SK-N-SH treated with all-trans-retinoic acid at 6 μM for 48 hours (cell line): ENCODE measurements around the gene PLXDC2.

Experiments
- ARNTL ChIP-seq: fragments of 450-650 bp; formaldehyde crosslinking; IDR thresholded peaks from 2 replicates; pipeline ENCODE4 v1.5.0; 2020; ENCODE audit warnings: low read depth, mild to moderate bottlenecking, moderate library complexity, borderline replicate concordance
- BACH2 ChIP-seq: fragments of 250-450 bp; sonication (Bioruptor Pico); IDR thresholded peaks from 2 replicates; pipeline ENCODE4 v1.9.0; 2021; ENCODE audit warnings: mild to moderate bottlenecking, borderline replicate concordance
- GLIS3 ChIP-seq: fragments of 250-450 bp; sonication (Bioruptor Pico); IDR thresholded peaks from 2 replicates; pipeline ENCODE4 v1.5.0; 2020; ENCODE audit warnings: mild to moderate bottlenecking, moderate library complexity
- ISL1 ChIP-seq: fragments of 250-450 bp; sonication (Bioruptor Pico); IDR thresholded peaks from 2 replicates; pipeline ENCODE4 v2.1.2; 2022; ENCODE audit warnings: mild to moderate bottlenecking, moderate library complexity
- OSR1 ChIP-seq: fragments of 250-450 bp; sonication (Bioruptor Pico); IDR thresholded peaks from 2 replicates; pipeline ENCODE4 v1.8.0; 2022; ENCODE audit warnings: moderate library complexity, mild to moderate bottlenecking, inconsistent platforms
- RARB ChIP-seq: fragments of 250-450 bp; sonication (Bioruptor Pico); IDR thresholded peaks from 2 replicates; pipeline ENCODE4 v1.8.0; 2021; ENCODE audit warnings: mild to moderate bottlenecking, moderate library complexity
- SNAI2 ChIP-seq: fragments of 250-450 bp; sonication (Bioruptor Pico); IDR thresholded peaks from 2 replicates; pipeline ENCODE4 v1.5.0; 2020; ENCODE audit warnings: mild to moderate bottlenecking, moderate library complexity
- TOX ChIP-seq: fragments of 250-450 bp; sonication (Bioruptor Pico); IDR thresholded peaks from 2 replicates; pipeline ENCODE4 v1.8.0; 2021; ENCODE audit warnings: mild to moderate bottlenecking, moderate library complexity, borderline replicate concordance

GRCh38 chr10:19979628-19980027 is 163.4 kb downstream of the PLXDC2 start:
- TF ChIP-seq ARNTL = no peak
- no peak for TF ChIP-seq GLIS3
- no peak for TF ChIP-seq SNAI2 (CRISPR knock-in tag)
- no peak for TF ChIP-seq BACH2 (CRISPR knock-in tag)
- no peak for TF ChIP-seq ISL1 (CRISPR knock-in tag)
- no peak for TF ChIP-seq RARB (CRISPR knock-in tag)
- TF ChIP-seq TOX (CRISPR knock-in tag) = no peak
- no peak for TF ChIP-seq OSR1 (CRISPR knock-in tag)
